ENCODE measurements around the gene LRRC32. TPM values are rescaled to one million over a fixed set of nuclear protein-coding genes. Genes with fewer than 3 reads are reported as not detected.

Gene LRRC32
- total RNA-seq, 1 donor from 2014 or later: 111 TPM

GRCh38 chr11:76664578-76665061 is 5.9 kb downstream of the LRRC32 start:
- H3K9me3 ChIP-seq: no peaks in the 10 kb centered on the region
- peaks cover 23% of the 10 kb centered on the region for H3K4me1 ChIP-seq
- DNase-seq (peak; percentile 56), ATAC-seq (no peak)
- intact Hi-C loops (cut with DNase I): loop anchor here (10.0 kb wide), 1 partner anchor 50 kb away; no protein-coding TSS in a partner anchor
- H3K36me3 ChIP-seq: no peaks in the 10 kb centered on the region
- H3K27ac ChIP-seq: peak overlapping the region; percentile 51
- TF ChIP-seq CTCF (IDR thresholded peaks at IDR 0.05): no peak
- no peak overlapping the region for H3K4me3 ChIP-seq
- peaks cover 1% of the 10 kb centered on the region for H3K27me3 ChIP-seq

- intact Hi-C loops (cut with DNase I): loop anchor here (10.0 kb wide), 1 partner anchor 49 kb away; no protein-coding TSS in a partner anchor
- H3K27ac ChIP-seq: no peak overlapping the region
- peaks cover 23% of the 10 kb centered on the region for H3K4me1 ChIP-seq
These were observed 6.6 kb downstream of the LRRC32 start for GRCh38 chr11:76663912-76664440.

GRCh38 chr11:76663486-76663810 is 7.1 kb downstream of the LRRC32 start:
- Histone ChIP-seq H3K27me3 (no peaks in the 10 kb centered on the region), H3K9me3 (no peaks in the 10 kb centered on the region), H3K4me1 (peaks cover 23% of the 10 kb centered on the region), H3K4me3 (no peak overlapping the region), H3K36me3 (no peaks in the 10 kb centered on the region), H3K27ac (no peak overlapping the region)
- intact Hi-C loops (cut with DNase I): loop anchor here (10.0 kb wide), 1 partner anchor 49 kb away; no protein-coding TSS in a partner anchor
- DNase-seq (peak; percentile 32), ATAC-seq (no peak)
- no peak for TF ChIP-seq CTCF (IDR thresholded peaks at IDR 0.05)

More at GRCh38 chr11:76663912-76664440, 6.6 kb downstream of the LRRC32 start:
- Histone ChIP-seq H3K4me3 (no peak overlapping the region), H3K9me3 (no peaks in the 10 kb centered on the region), H3K36me3 (no peaks in the 10 kb centered on the region), H3K27me3 (no peaks in the 10 kb centered on the region)
- DNase-seq (peak; percentile 56), ATAC-seq (no peak)
- TF ChIP-seq CTCF (IDR thresholded peaks at IDR 0.05): no peak

GRCh38 chr11:76662656-76663485 is 7.7 kb downstream of the LRRC32 start:
- no peak for ATAC-seq
- Histone ChIP-seq H3K27ac (no peak overlapping the region), H3K27me3 (no peaks in the 10 kb centered on the region), H3K4me1 (peaks cover 23% of the 10 kb centered on the region), H3K4me3 (no peak overlapping the region), H3K36me3 (no peaks in the 10 kb centered on the region), H3K9me3 (no peaks in the 10 kb centered on the region)
- TF ChIP-seq CTCF (IDR thresholded peaks at IDR 0.05): no peak
- peak; percentile 51 for DNase-seq
- intact Hi-C loops (cut with DNase I): loop anchor here (10.0 kb wide), 1 partner anchor 48 kb away; no protein-coding TSS in a partner anchor

- no peaks in the 10 kb centered on the region for H3K27me3 ChIP-seq
- intact Hi-C loops (cut with DNase I): loop anchor here (10.0 kb wide), 1 partner anchor 47 kb away; no protein-coding TSS in a partner anchor
- H3K9me3 ChIP-seq: no peaks in the 10 kb centered on the region
- H3K4me1 ChIP-seq: peaks cover 23% of the 10 kb centered on the region
- H3K36me3 ChIP-seq: no peaks in the 10 kb centered on the region
- H3K4me3 ChIP-seq: no peak overlapping the region
- ATAC-seq (no peak), DNase-seq (no peak)
- TF ChIP-seq CTCF (IDR thresholded peaks at IDR 0.05): no peak
- H3K27ac ChIP-seq: no peak overlapping the region
These were observed 8.6 kb downstream of the LRRC32 start for GRCh38 chr11:76661834-76662434.

Measured in upper lobe of right lung (tissue), 1 donor.